ENCODE results near the gene MFSD1. TPM values are rescaled to one million over a fixed set of nuclear protein-coding genes. Genes with fewer than 3 reads are reported as not detected.

MFSD1 gene
- total RNA-seq, 1 donor from 2014 or later, result 59.2 TPM

- no peak for DNase-seq (ENCODE audit: low read depth, low spot score)
These were observed 9.2 kb downstream of the MFSD1 start for GRCh38 chr3:158810823-158811724.

DNA sequence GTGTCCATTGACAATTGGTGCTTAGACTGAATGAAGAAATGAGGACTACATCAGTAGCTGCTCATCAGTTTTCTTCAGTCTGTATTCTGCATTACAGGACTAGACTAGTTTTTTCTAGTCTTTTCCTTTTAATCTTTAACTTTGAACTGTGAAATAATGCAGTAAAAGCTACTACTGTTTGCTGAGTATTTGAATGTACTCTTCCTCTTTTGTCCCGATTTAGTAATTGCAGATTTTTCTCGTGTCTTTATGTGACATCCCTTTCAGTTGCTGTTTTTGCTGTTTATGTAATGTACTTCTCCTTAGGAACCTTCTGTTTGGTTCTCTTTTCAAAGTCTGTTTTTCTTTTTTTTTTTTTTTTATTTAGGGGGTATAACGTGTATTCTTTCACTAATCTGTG lies 17.4 kb downstream of the MFSD1 start:
- no peak for DNase-seq (ENCODE audit: low read depth, low spot score)

GRCh38 chr3:158820521-158820920 lies 18.7 kb downstream of the MFSD1 start:
- DNase-seq (ENCODE audit: low read depth, low spot score), result no peak

DNA sequence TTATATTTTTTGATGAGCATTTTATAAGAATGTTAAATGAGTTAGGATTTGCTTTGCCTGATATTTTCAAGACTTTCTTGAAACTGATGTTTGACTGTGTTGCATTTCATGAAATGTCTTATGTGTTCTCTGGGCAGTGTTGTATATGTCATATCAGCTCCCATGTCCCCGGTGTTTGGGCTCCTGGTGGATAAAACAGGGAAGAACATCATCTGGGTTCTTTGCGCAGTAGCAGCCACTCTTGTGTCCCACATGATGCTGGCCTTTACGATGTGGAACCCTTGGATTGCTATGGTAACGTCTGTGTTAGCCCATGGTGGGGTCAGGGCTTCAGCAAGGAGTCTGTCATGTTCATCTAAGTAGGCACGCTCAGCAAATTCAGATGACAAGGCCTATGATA lies 20.0 kb downstream of the MFSD1 start:
- DNase-seq (ENCODE audit: low read depth, low spot score), result no peak

GRCh38 chr3:158823426-158823825 lies 21.6 kb downstream of the MFSD1 start:
- DNase-seq (ENCODE audit: low read depth, low spot score), result no peak

DNA sequence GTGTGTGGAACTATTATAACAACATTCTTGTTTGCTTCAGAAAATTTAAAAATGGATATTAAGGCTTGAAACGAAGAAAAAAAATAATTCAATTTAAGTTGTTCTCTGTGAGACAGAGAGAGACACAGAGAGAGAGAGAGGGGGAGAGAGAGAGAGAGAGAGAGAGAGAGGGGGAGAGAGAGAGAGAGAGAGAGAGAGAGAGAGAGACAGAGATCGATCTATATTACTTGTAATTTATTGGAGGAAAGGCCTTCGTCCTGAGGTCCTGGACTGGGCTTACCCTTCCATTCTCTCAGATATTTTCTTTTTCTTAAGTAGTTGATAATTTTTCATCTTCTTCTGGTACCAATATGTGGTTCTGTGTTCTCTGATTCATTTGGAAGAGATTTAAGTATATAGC lies 25.9 kb downstream of the MFSD1 start:
- no peak for DNase-seq (ENCODE audit: low read depth, low spot score)

DNA sequence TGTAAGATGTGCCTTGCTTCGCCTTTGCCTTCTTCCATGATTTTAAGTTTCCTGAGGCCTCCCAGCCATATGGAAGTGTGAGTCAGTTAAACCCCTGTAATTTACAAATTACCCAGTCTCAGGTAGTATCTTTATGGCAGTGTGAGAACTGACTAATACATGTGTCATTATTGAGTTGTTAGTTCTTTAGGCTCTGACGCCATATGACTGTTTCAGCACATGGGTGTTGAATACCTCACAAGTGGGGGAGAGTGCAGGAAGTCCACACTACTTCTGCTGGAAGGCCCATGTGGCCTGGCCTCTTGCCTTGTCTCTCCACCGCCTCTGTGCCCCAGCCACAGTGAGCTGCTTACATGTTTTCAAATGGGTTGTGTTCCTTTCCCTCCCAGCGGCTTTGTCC lies 28.5 kb downstream of the MFSD1 start:
- no peak for DNase-seq (ENCODE audit: low read depth, low spot score)

- DNase-seq (ENCODE audit: low read depth, low spot score), result no peak
These were observed 30.0 kb downstream of the MFSD1 start for GRCh38 chr3:158831861-158832260.

DNA sequence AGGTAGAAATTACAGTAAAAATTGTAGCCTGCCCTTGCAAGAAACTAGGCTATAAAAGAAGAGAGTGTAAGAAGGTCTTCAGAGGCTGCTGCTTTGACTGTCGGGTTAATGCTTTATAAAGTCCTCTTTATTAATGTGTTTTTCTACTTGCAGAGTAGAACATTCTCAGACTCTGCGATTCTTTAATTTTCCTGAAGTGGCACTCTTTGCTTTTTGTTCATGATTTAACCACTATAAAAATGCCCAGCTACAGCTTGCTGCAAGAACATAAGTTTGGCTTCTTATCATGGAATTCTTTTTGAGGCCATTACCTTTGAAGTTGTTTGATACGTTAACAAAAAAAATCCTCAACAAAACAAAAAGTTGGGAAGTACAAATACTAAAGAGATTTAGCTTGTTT lies 33.8 kb downstream of the MFSD1 start:
- no peak for DNase-seq (ENCODE audit: low read depth, low spot score)

GRCh38 chr3:158836312-158836711 lies 34.5 kb downstream of the MFSD1 start:
- DNase-seq (ENCODE audit: low read depth, low spot score), result no peak

DNA sequence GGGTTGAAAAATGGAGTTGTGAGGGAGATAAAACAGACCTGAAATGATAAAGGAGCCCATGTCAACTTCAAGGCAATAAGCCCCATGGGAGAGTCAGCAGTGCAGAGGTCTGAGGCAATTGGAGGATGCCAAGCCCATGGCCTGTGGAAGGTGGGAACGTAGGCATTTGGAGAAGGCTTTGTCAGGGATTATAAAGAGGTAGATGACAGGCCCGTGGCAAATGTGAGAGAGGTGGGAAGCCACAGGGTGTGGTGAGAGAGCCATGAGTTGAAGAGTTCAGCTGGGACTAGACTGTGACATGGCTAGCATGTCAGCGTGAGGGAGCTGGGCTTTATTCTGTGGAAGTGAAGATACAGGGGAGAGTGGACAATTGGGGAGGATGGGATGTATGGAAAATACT lies 35.4 kb downstream of the MFSD1 start:
- no peak for DNase-seq (ENCODE audit: low read depth, low spot score)

GRCh38 chr3:158839966-158840365 lies 38.1 kb downstream of the MFSD1 start:
- no peak for DNase-seq (ENCODE audit: low read depth, low spot score)

GRCh38 chr3:158841387-158841786 lies 39.5 kb downstream of the MFSD1 start:
- no peak for DNase-seq (ENCODE audit: low read depth, low spot score)

DNA sequence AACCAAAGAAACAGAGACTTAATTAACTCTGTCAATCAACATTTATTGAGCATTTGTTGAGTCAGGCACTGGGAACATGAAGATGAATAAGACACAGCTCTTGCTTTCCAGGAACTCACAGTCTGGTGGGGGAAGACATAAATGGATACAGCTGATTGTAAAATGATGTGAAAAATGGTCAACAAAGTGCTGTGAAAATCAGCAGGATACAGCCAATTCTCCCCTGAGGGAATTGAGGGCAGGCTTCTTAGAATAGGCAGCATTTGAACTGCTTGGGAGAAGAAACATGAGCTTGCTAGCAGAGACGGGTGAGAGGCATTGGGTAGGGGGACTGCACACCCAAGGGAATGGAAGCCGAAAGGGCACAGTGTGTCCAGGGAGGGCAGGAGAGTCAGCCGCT lies 41.1 kb downstream of the MFSD1 start:
- DNase-seq (ENCODE audit: low read depth, low spot score), result no peak

DNA sequence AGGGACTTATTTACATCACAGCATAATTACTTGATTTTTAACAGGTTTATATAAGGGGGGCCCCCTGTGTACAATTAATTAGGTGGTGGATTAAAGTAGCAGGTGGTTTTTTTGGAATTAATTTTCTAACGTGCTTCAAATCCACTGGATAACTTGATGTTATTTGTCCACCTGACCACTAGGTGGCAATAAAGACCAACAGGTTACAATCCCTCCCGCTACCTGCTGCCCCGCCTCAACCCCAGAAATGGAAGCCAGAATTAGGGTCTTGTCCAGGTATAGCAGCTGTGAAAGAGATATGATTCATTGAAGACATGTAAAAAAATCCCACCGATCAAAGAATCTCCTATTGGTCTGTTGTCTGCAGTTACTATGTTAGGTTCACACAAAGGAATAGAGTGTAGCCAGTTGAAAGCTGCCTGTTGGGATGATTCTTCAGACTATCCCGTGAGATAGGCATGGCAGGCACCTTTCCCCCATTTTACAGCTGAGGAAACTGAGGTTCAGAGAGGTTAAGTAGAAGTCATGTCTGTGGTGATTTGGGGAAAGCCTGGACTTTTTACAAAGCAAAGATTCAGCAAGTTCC lies 44.0 kb downstream of the MFSD1 start:
- no peak for DNase-seq (ENCODE audit: low read depth, low spot score)

- no peak for DNase-seq (ENCODE audit: low read depth, low spot score)
These were observed 45.1 kb downstream of the MFSD1 start for GRCh38 chr3:158846803-158847451.

- no peak for DNase-seq (ENCODE audit: low read depth, low spot score)
These were observed 45.6 kb downstream of the MFSD1 start for GRCh38 chr3:158847452-158847821.

DNA sequence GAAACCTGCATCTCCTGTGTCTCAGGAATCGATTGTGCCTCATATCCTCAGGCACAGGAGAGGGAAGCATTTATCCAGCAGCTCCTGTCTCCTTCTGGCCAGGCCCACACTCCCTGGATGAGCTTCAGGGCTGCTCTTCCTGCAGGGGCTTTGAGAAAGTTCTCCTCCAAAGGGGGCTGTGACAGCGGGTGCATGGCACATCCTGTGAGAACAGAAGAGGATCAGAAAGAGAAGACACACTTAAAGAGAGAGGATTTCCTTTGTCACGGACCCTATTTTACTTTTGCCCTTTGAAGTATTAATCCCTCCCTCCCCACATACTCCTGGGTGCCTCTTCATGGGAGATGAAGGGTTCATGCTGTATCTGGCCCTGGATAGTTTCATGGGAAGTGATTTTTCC lies 46.0 kb downstream of the MFSD1 start:
- DNase-seq (ENCODE audit: low read depth, low spot score), result no peak

GRCh38 chr3:158849757-158850156 lies 47.9 kb downstream of the MFSD1 start:
- no peak for DNase-seq (ENCODE audit: low read depth, low spot score)

DNA sequence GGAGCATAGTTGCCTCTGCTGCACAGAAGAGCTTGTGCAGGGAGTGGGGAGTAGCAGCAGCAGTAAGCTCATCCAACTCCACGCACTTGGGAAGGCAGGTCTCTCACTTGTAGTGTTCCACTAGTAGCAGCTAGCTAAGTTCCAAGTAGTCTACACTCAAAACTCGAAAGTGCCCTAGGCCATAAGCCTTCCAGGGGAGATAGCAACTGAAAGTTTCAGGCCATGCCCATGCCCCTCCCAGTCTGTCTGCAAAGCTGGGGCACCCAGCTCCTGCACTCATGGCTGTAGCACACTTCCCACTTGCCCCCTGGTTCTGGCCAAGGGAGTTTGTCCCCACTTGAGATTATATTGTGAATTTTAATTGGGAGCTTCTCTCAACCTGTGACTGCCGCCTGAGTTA lies 57.5 kb downstream of the MFSD1 start:
- DNase-seq (ENCODE audit: low read depth, low spot score), result no peak

GRCh38 chr3:158863247-158863646 lies 61.4 kb downstream of the MFSD1 start:
- DNase-seq (ENCODE audit: low read depth, low spot score), result no peak

- DNase-seq (ENCODE audit: low read depth, low spot score), result no peak
These were observed 62.6 kb downstream of the MFSD1 start for GRCh38 chr3:158864492-158864891.

DNA sequence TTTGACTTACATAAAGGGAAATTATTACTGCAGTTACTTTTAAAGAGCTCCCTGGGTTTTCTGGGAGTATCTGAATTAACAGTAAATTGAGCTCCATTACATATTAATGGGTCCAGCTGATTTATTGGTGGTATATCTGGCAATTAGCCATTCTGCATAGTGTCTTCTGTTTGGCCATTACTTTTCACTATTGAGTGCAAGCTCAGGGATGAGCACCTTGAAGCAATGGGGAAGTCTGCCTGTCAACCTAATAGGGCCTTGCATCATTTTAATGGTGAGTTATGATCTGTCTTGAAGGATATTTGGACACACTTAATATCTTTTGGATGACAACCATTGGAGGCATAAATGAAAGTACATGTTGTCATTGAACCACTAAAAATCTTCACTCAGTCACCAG lies 73.8 kb downstream of the MFSD1 start:
- no peak for DNase-seq (ENCODE audit: low read depth, low spot score)

Measured in pulmonary artery endothelial cell (primary cell).